Panc1 (cell line): ENCODE results near the gene LAMC3. TPM values are rescaled to one million over a fixed set of nuclear protein-coding genes. Genes with fewer than 3 reads are reported as not detected.

Experiments used
- ATAC-seq: fragments of 200-7000 bp; cut with Tn5 transposase; 2 replicates; pipeline ENCODE4 v1.9.1; 2020; ENCODE audit warnings: mild to moderate bottlenecking, moderate library complexity
- BruUV-seq: library from RNA; stranded (reverse); fragments of 400-500 nt; replicated peaks from 2 replicates; lab custom pipeline; 2021; lab: Mats Ljungman, UMichigan
- CTCF ChIA-PET: fragments of 300-600 bp; sonication (Branson Sonifier 250); formaldehyde crosslinking; loops from one replicate; lab custom pipeline; 2022; ENCODE audit warnings: antibody characterized with exemption; lab: Charles Lee
- POLR2A ChIA-PET: fragments of 300-600 bp; sonication (Branson Sonifier 250); formaldehyde crosslinking; loops from one replicate; lab custom pipeline; 2022; ENCODE audit warnings: antibody characterized with exemption; lab: Charles Lee
- DNase-seq: peaks from one replicate; pipeline ENCODE4 v3.0.0-alpha.2; 2010; ENCODE audit warnings: low read depth, low spot score
- H3K27ac ChIP-seq: 2 replicates; pipeline ENCODE4 v1.5.1; 2011; ENCODE audit warnings: mild to moderate bottlenecking, low read length, inconsistent platforms
- H3K27me3 ChIP-seq: fragments of 200-500 bp; sonication (Bioruptor generic); 2 replicates; pipeline ENCODE4 v1.6.0; 2014; ENCODE audit warnings: low read length, inconsistent platforms; ENCODE audit not compliant: control insufficient read depth, insufficient read depth
- H3K36me3 ChIP-seq: fragments of 200-500 bp; sonication (Bioruptor generic); 2 replicates; pipeline ENCODE4 v1.5.1; 2014; ENCODE audit warnings: inconsistent platforms, mild to moderate bottlenecking, low read length, moderate library complexity; ENCODE audit not compliant: control insufficient read depth, insufficient read depth
- H3K4me1 ChIP-seq: 2 replicates; pipeline ENCODE4 v1.5.1; 2011; ENCODE audit warnings: inconsistent platforms, mild to moderate bottlenecking, low read length, moderate library complexity; ENCODE audit not compliant: control insufficient read depth, insufficient read depth
- H3K4me3 ChIP-seq, 2 experiments: 2 replicates each; pipeline ENCODE4 v1.5.1; 2011 to 2012; ENCODE audit warnings: low read depth in 2 of 2, low read length in 2 of 2, mild to moderate bottlenecking in 2 of 2, inconsistent platforms in 1 of 2, moderate library complexity in 1 of 2
- H3K9me3 ChIP-seq: fragments of 200-500 bp; sonication (Bioruptor generic); 2 replicates; pipeline ENCODE4 v1.5.1; 2014; ENCODE audit warnings: low read depth, mild to moderate bottlenecking, inconsistent platforms, low read length, moderate library complexity; ENCODE audit not compliant: control insufficient read depth, insufficient read depth
- POLR2AphosphoS5 ChIP-seq: IDR thresholded peaks from 2 replicates; pipeline ENCODE4 v1.6.1; 2012; ENCODE audit warnings: mild to moderate bottlenecking, low read depth, low read length, moderate library complexity
- SIN3A ChIP-seq: IDR thresholded peaks from 2 replicates; pipeline ENCODE4 v1.6.1; 2012; ENCODE audit warnings: low read depth, mild to moderate bottlenecking, low read length, moderate library complexity, borderline replicate concordance; ENCODE audit not compliant: insufficient read depth
- TCF7L2 ChIP-seq: IDR thresholded peaks from 2 replicates; pipeline ENCODE4 v1.6.1; 2011; ENCODE audit warnings: mild to moderate bottlenecking, low read depth, low read length, inconsistent platforms
- in situ Hi-C: cut with HindIII; loops from 2 replicates; pipeline ENCODE4 v1.10.0; 2016; ENCODE audit warnings: low sequenced_read_pairs, low pct_unique_long_range_greater_than_20kb
- intact Hi-C: fragments of 100-400 bp; cut with micrococcal nuclease; formaldehyde crosslinking; loops from one replicate; pipeline ENCODE4 v1.10.0; 2022; ENCODE audit not compliant: unreplicated experiment
- total RNA-seq: library from RNA; stranded (reverse); gene quantifications from one replicate; pipeline ENCODE4 v1.2.1, GENCODE V29; 2021; ENCODE audit not compliant: unreplicated experiment
- TF ChIP-seq, protein P1 (sequence below): fragments of 450-650 bp; IDR thresholded peaks from 2 replicates; pipeline ENCODE4 v1.5.1; 2017; ENCODE audit warnings: mild to moderate bottlenecking
- TF ChIP-seq, protein P2 (sequence below), 2 experiments: IDR thresholded peaks; 2 replicates each; pipeline ENCODE4 v1.6.1; 2011 to 2012; ENCODE audit warnings: low read depth in 2 of 2, control low read depth in 1 of 2, low read length in 1 of 2, mild to moderate bottlenecking in 1 of 2, moderate library complexity in 1 of 2; ENCODE audit not compliant: insufficient read depth in 1 of 2

The LAMC3 gene
- total RNA-seq, 1 experiment from 2014 or later: 16.4 TPM

- DNase-seq (no peak), ATAC-seq (no peak)
- Histone ChIP-seq H3K9me3 (no peaks in the 10 kb centered on the region), H3K27ac (no peak overlapping the region), H3K4me3 (no peak overlapping the region), H3K27me3 (no peaks in the 10 kb centered on the region), H3K36me3 (no peaks in the 10 kb centered on the region), H3K4me1 (no peaks in the 10 kb centered on the region)
- in situ Hi-C loops (no loop called here), intact Hi-C loops (no loop called here)
- ChIA-PET CTCF (no interaction called here), POLR2A (no interaction called here)
- TF ChIP-seq POLR2AphosphoS5: no peak
- no peak for TF ChIP-seq SIN3A
- TF ChIP-seq, protein P1, sequence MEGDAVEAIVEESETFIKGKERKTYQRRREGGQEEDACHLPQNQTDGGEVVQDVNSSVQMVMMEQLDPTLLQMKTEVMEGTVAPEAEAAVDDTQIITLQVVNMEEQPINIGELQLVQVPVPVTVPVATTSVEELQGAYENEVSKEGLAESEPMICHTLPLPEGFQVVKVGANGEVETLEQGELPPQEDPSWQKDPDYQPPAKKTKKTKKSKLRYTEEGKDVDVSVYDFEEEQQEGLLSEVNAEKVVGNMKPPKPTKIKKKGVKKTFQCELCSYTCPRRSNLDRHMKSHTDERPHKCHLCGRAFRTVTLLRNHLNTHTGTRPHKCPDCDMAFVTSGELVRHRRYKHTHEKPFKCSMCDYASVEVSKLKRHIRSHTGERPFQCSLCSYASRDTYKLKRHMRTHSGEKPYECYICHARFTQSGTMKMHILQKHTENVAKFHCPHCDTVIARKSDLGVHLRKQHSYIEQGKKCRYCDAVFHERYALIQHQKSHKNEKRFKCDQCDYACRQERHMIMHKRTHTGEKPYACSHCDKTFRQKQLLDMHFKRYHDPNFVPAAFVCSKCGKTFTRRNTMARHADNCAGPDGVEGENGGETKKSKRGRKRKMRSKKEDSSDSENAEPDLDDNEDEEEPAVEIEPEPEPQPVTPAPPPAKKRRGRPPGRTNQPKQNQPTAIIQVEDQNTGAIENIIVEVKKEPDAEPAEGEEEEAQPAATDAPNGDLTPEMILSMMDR: no peak
- TF ChIP-seq TCF7L2: no peak
- TF ChIP-seq, protein P2, sequence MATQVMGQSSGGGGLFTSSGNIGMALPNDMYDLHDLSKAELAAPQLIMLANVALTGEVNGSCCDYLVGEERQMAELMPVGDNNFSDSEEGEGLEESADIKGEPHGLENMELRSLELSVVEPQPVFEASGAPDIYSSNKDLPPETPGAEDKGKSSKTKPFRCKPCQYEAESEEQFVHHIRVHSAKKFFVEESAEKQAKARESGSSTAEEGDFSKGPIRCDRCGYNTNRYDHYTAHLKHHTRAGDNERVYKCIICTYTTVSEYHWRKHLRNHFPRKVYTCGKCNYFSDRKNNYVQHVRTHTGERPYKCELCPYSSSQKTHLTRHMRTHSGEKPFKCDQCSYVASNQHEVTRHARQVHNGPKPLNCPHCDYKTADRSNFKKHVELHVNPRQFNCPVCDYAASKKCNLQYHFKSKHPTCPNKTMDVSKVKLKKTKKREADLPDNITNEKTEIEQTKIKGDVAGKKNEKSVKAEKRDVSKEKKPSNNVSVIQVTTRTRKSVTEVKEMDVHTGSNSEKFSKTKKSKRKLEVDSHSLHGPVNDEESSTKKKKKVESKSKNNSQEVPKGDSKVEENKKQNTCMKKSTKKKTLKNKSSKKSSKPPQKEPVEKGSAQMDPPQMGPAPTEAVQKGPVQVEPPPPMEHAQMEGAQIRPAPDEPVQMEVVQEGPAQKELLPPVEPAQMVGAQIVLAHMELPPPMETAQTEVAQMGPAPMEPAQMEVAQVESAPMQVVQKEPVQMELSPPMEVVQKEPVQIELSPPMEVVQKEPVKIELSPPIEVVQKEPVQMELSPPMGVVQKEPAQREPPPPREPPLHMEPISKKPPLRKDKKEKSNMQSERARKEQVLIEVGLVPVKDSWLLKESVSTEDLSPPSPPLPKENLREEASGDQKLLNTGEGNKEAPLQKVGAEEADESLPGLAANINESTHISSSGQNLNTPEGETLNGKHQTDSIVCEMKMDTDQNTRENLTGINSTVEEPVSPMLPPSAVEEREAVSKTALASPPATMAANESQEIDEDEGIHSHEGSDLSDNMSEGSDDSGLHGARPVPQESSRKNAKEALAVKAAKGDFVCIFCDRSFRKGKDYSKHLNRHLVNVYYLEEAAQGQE (IDR thresholded peaks at IDR 0.05; ENCODE audit: insufficient read depth in 1 of 2, low read depth in 2 of 2, low read length in 1 of 2): no peak
- no TSS peak for BruUV-seq
Measured at GRCh38 chr9:131069699-131070098, 60.7 kb downstream of the LAMC3 start.

GRCh38 chr9:131072107-131072870, 63.3 kb downstream of the LAMC3 start:
- intact Hi-C loops: no loop called here
- POLR2A ChIA-PET: no interaction called here
- no TSS peak for BruUV-seq
- no peaks in the 10 kb centered on the region for H3K4me1 ChIP-seq
- in situ Hi-C loops: no loop called here
- H3K4me3 ChIP-seq: no peak overlapping the region
- no peak for TF ChIP-seq TCF7L2
- TF ChIP-seq, protein P1: no peak
- TF ChIP-seq, protein P2 (IDR thresholded peaks at IDR 0.05; ENCODE audit: insufficient read depth in 1 of 2, low read depth in 2 of 2, low read length in 1 of 2): no peak
- TF ChIP-seq SIN3A: no peak
- no peak for TF ChIP-seq POLR2AphosphoS5
- ATAC-seq (no peak), DNase-seq (no peak)
- CTCF ChIA-PET: no interaction called here
- no peak overlapping the region for H3K27ac ChIP-seq
- no peaks in the 10 kb centered on the region for H3K36me3 ChIP-seq
- no peaks in the 10 kb centered on the region for H3K9me3 ChIP-seq
- no peaks in the 10 kb centered on the region for H3K27me3 ChIP-seq
